GM21737 (cell line): ENCODE results near the gene PIGO.

Experiments
- ATAC-seq: cut with Tn5 transposase; IDR thresholded peaks from one replicate; pipeline ENCODE4 v1.9.1; 2021; ENCODE audit warnings: mild to moderate bottlenecking, moderate library complexity; ENCODE audit not compliant: unreplicated experiment

Gene PIGO

DNA sequence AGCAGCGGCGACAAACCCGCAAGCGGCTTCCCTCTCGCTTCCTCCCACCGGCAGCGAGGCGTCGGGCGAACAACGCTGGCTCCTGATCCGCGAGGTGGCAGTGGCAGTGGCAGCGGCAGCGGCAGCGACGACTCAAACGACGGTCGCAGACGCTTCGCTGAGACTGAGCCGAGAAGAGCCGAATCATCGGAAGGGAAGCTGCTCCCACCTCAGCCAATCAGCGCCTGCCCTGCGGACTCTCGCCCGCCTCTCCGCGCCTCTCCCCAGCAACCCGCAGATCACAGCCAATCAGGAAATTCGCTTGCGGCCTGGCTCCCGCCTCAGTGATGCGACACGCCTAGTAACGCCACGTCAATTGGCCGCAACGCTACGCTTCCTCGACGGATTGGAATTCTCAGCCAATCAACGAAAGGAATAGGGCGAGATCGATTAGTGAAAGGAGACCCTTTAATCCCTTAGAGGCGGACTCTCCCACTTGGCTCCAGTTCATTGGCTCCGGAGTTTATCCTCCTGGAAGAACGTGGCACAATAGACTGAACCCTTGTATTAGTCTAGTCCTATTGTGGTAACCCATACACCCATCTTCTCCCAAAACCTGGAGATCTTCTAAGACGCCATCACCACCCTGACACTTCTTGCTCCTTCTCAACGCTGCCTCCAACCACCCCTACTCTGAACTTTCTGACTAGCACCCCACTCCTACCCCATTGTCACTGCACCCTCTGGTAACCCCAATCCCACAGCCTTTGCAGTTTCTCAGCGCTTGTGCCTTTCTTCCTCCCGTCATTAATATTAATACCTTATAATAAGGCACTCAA is 23.7 kb downstream of the PIGO start, which contains the start of gene VCP:
TSS of gene VCP (minus strand) at position 165 of the 818 bp plus-strand sequence. CDS start 272 bp downstream, outside the sequence.
- ATAC-seq: peak; percentile 78

DNA sequence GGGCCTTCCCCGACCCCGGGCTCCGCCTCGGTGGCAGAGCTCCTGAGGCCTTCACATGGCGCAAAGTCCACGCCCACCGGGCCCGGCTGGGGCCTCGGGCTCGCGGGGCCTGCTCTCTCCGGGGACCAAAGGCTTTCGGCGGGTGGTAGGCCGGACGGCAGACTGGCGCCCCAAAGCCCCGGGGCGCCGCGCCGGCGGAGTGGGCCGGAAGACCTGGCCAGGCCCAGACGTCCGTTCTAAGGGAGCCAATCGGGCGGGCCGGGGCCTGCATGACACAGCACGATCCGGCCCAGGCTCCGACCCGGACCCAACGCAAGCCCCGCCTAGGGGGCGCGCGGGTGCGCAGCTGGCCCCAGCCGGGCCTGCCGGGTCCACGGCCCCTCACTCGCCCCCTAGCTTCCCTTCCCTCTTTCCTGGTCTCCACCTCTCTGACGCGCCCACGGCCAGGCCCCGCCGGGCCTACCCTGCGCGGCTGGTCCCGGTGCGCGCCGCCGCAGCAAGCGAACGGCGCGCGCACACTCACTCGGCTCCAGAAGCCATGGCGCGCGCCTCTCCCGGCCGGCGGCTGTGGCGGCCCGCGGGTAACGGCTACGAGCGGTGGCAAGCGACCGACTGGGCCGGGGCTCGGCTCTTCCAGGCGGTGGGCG is 24.5 kb downstream of the PIGO start:
- ATAC-seq: peak; percentile 58

DNA sequence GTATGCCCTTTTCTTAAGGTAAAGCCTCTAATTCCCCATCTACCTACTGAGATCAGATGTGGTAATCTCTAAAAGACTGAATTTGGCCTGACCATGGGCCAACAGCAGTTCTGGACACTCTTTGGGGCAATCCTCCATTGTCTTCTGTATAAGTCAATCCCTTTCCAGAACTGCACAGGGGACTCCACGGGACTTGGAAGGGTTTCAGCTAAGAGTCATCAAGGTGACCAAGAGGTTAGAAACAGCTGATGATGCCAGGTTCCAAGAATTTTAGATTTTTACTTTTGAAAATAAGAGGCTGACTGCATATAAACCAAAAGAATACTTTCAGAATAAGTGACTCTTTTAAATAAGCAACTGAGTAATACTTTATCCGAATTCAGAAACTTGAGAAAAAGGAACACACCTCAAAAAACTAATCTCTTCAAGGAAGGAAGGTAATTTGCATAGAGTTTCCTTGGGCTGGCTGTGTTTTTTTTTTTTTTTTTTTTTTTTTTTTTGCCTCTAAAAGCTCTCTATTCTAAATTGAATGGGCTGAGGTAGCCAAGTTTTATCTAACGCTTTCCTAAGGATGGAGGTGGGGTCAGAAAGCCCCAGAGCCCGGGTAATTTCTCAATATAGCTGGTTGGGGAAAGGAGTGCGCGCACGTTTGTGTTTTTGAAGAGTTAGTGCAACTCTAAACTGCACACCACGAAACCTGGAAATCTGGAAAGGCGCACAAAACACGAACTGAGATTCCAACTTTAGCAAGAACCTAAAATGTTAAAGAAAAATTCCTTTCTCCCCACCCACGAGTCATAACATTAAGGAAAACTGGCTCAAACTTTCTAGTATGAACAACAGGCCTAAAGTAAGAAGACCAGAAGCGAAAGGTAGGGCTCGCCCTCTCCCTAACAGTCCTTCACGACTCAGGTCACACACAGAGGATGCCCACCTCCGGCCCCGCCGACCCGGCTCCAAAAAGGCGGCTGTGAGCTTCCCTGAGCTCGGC is 25.3 kb downstream of the PIGO start:
- ATAC-seq: no peak

DNA sequence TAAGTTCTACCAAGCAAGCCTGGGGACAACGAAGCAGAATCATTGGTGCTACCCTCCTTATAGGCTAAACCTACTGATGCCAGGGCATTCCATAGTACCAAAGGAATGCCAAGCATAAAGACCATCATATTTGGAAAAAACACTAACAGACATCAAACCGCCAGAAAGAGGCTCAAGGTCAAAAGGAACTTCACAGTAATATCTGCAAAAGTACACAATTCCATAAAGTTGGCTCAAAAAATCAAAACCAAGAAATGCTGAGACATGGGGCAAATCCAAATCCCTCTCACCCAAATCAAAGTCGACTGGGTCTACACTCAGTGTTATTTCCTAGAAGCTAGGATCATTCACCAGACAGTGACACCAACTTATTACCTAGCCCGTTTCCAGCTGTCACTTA is 27.4 kb downstream of the PIGO start:
- no peak for ATAC-seq

DNA sequence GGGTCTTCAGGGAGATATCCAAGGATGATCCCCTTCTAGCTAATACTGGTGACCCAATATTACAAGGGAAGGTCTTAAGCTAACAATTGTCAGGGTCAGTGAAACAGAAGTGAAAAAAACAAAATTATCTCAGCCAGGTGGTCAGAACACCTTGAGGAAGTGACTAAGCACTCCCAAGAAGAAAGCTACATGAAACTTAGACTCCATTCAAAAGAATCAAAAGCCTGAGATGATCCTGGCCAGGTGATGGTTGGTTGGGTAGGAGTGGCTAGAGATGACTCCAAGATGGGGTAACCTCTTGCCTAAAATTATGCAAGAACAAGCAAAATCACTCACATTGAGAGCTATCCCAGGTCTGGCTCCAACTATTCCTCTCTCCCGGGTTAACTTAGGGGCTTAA is 29.3 kb downstream of the PIGO start:
- no peak for ATAC-seq

DNA sequence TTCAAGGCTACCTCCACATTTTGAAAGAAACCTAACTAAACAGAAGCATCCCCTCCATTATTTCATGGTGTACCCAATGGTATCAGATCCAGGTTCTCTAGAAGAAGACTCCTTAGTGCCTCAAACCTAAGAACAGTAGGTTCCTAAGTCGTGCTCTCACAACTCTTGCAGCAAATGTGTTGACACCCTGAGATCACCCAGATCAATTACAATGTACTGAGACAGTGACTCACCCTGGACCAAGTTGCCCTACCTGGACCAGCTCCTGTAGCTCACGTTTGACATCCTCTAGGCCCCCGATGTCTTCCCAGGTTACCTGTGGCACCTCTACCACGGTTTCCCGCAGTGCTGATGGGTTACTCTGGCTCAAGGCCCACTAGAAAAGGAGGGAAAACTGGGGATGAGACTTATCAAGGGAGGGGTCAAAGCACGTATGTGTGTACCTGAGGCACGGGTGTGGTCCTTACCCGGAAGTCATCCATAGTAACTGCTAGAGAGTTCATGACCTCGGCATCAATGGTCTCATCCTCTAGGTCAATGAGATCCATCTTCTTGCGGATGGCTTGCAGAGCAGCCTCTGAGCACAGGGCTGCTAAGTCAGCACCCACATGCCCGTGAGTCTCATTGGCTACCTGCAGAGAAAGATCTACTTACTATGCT is 35.7 kb downstream of the PIGO start:
- no peak for ATAC-seq

DNA sequence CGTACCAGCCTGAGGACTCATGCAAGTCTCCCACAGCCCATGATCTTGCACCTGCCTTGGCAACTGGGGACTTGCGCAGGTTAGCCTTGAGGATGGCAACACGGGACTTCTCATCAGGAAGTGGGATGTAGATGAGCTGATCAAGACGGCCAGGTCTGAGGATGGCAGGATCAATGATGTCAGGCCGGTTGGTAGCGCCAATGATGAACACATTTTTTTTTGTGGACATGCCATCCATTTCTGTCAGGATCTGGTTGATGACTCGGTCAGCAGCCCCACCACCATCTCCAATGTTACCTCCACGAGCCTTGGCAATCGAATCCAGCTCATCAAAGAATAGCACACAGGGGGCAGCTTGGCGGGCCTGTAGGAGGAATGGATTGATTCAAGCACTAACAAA is 37.0 kb downstream of the PIGO start:
- ATAC-seq: no peak

DNA sequence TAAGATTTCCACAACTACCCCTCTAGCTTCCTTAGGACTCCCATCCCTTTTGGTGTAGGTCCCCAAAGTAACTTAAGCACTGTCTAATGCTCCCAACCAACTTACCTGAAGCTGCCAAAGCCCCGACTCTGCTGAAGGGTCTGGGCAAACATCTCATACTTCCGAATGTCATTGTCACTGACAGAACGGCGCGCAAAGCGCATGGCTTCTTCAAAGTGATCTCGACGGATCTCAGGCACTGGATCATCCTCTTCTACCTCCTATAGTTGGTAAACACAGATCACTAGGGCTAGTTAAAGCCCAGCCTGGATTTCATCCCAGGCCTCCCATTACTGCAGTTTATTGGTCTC is 39.1 kb downstream of the PIGO start:
- no peak for ATAC-seq

DNA sequence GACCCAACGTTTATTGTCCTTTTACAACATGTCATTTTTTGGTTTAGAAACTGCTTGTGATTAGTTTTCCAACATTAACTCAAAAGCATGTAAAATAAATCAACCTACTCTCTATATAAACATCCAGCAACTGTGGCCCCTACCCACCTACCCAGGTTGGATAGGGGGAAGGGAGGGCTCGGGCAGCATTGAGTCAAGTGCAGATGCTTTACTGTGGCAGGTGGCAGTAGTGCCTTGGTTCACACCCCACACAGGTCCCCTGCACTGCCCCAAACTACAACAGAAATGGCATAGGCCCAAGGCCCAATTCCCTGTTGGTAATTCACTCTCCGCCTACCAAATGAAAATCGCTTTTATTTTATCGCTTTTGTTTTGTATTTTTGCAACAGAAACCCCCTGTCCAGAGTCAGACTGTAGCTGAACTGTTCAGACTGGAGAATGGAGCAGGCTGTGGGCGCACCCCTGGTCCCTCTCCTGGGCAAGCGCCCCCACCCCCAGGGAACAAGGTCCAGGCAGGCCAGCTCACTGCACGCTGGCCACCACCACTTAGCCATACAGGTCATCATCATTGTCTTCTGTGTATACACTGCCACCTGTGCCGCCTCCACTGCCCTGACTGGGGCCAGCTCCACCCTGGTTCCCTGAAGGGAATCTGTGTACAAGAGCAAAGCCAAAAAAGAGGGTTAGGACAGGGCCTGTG is 39.7 kb downstream of the PIGO start:
- no peak for ATAC-seq

DNA sequence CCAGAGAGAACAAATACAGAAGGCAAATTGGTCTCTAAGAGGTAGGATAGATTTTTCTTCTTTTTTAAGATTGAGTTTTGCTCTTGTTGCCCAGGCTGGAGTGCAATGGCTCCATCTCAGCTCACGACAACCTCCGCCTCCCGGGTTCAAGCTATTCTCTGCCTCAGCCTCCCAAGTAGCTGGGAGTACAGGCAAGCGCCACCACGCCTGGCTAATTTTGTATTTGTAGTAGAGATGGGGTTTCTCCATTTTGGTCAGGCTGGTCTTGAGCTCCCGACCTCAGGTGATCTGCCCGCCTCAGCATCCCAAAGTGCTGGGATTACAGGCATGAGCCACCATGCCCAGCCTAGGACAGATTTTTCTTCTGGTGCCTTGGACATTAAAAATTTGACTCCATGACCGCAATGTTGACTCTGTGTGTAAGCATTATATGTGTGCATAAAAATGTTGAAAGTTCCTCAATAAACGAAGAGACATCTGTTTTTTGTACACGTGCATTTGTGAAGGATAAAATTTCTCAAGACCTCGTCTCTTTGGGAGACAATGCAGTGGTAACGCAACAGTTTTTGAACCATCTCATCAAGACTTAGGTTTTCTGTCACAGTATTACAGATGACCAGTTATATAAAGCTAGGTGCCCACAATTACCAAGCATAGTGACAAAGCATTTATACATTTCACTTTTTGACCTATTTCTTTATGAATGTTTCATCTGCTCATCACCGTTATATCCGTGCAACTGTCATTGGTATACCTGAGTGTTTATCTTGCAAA is 41.3 kb downstream of the PIGO start:
- ATAC-seq: no peak

DNA sequence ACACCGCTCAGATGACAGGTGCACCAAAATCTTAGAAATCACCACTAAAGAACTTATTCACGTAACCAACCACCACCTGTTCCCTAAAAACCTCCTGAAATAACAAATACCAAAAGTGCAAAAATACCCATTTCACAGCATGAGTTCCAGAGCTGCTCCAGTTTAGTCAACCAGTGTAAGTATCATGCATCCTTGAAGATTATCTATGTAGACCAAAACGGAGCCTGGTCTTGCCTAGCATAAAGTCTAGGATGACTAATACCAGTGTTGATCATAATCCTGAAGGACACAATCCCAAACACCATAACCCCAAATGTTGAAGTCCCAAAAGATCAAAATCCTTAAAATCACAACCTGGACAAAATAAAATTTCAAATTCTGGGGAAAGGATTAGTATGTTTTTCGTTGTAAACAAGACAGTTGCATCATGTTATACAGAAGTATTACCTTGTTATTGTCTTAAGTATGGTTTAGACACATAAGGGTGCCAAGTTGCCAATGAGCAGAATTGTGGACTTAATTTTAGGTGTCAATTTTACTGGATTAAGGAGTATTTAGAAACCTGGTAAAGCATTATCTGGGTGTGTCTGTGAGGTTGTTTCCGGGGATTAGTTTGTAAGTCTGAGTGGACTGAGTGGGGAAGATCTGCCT is 42.1 kb downstream of the PIGO start:
- ATAC-seq: no peak

DNA sequence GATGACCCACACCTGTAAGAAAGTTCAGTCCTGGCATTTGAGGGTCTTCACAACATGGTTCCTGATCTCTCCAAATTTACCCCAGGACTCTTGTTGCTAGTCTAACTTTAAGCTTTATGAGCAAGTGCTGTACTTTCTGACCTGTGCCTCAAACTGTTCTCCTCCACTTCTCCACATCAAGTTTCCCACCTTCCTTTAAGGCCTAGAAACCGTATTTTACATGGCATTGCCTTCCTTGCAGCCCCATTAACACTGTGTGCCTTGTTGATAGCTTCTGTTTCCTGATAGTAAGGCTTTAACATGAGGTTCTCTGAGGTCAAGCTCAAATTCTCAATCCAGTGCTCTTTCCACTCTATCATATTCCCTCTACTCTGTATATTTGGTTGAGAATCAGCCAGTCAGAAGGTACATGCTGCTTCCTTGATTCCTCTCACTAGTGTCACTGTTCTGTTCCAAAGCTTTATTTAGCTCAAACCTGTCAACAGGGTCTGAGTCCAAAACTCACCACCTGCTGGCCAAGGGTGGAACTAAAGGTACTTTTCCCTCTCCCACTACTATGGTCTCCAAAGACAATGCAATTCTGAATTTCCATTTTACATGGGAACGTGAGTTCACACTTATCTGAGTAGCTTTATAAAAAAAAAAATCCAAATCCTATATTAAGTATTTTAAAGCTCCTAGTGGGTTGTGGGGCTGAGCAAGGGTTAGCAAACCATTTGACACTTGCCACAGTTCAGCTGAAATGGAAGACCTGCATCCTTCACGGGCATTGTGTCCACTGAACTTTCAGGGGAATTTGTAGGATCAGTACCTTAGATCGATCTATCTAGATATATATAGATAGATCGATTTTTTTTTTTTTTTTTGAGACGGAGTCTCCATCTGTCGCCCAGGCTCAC is 45.1 kb downstream of the PIGO start:
- ATAC-seq: no peak

DNA sequence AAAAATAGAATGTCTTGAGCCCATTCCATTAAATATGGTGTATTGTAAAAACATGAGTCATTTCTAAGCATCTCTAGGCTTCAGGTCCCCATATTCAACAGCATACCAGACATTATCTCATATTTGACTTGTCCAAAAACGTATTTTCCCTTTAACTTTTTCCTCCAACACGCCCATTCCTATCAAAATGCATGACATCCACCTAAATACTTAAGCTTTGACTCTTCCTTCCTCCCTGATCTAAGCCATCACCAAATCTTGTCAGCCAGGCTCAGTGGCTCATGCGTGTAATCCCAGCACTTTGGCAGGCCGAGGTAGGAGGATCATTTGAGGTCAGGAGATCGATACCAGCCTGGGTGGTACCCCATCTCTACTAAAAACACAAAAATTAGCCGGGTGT is 47.9 kb downstream of the PIGO start:
- ATAC-seq: no peak

DNA sequence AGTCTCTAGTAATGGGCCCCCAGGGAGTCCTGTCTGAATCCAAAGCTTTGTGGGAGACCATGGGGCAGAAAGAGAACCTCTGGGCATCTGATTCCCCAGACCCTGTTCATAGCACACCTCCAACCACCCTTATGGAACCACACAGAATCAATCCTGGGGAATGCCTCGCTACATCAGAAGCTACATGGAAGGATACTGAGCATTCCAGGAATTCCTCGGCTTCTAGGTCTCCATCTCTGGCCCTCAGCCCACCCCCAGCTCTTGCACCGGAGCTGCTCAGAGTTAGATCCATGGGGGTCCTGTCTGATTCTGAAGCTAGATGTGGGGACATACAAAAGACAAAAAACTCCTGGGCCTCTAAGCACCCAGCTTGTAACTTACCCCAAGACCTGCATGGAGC is 52.3 kb downstream of the PIGO start:
- ATAC-seq: no peak

DNA sequence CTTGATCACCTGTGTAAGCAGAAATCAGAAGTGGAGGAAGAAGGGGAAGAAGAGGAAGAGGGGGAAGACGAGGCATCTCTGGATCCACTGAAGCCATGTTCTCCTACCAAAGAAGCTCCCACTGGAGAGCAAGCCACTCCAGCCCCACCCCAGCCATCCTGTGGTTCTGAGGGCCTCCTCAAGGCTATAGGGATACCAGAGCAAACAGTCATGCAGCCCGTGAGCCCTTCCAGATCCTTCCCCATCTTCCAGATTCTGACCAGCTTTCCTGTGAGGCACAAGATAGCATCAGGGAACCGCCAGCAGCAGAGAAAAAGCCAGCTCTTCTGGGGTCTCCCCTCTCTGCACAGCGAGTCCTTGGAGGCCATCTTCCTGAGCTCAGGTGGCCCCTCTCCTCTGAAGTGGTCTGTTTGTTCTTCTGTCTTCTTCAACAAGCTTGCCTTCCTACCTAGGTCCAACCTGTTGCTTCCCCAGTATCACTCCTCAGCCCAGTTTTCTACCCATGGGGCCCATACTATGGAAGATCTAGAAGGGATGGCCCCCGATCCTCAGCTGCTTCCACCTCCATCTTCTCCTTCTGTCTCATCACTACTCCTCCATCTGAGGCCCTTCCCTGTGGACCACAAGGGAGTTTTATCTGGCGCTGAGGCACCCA is 53.4 kb downstream of the PIGO start:
- no peak for ATAC-seq

DNA sequence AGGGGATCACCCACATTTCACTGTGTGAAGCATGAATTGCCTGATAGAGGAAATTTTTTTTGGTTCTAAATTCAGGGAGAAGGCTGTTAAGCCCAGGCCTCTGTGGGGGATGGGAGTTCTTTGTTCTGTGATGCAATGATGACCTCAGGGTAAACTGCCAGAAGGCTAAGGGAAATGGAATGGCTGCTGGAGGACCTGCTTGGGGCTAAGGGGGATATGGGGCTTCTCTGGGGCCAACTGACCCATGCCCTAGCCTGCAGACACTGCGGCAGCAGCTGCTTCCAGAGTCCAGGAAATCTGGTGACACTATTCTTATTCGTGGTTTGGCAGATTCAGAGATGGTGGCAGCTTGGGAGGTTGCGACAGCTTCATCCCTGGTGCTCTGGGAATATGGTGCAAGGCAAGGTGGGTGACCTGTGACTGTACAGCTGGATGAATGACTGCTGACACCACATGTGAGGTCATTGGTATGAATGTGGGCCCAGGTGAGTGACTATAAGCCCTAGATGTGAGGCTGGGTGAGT is 54.2 kb downstream of the PIGO start:
- no peak for ATAC-seq
